Ammon's horn (tissue), 1 donor: ENCODE measurements around the gene KCNAB1.
"Not testable (repeated sequence)": the region's sequence is repeated elsewhere in the genome, so short reads cannot be mapped to it uniquely, and the experiment has no call there.

Source experiments
- DNase-seq: peaks from one replicate; pipeline ENCODE4 v3.0.0-alpha.2; 2016; ENCODE audit warnings: low spot score

The KCNAB1 gene

DNA sequence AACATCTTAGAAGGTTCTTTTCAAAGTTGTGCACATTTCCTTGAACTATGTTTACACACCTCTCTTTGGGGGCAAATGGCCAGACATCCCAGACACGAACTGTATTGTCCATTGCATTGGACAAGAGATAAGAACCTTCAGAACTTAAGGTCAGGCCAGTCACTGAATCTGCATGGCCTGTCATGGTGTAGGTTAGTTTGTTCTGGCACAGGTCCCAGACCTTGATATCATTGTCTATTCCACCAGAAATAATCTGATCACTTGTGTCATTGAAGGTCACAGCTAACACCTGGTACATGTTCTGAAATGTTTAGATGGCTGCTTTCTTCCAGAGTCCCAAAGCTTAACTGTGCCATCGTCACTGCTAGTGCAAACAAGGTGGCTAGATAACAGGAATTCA, 55.7 kb downstream of the KCNAB1 start:
- DNase-seq = no peak

DNA sequence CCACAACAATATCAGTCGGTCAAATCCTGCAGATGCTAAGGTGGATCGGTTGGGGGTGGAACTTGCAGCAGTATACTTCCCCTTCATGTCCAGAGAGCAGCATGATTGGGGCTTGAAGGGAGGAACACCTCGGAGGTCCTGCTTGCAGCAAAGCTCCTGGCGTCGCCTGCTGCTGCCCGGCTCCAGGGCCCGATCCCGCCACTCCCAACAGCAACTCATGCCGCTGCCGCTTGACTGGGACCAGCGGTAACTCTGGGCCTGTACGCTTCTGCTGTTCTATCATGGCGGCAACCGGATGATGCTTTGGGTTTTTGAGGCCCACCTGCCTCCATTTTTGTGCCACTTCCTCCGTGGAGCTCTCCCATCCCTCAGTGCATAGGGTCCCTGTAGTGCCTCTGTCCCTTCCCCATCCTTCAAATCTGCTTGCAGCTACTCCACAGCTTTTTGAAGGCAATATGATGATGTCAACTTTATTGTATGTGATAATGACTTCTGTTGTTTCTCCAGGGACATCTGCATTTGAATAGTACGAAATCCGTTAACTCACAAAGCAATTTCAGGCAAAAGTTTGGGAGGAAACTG, 56.3 kb downstream of the KCNAB1 start:
- DNase-seq = no peak

DNA sequence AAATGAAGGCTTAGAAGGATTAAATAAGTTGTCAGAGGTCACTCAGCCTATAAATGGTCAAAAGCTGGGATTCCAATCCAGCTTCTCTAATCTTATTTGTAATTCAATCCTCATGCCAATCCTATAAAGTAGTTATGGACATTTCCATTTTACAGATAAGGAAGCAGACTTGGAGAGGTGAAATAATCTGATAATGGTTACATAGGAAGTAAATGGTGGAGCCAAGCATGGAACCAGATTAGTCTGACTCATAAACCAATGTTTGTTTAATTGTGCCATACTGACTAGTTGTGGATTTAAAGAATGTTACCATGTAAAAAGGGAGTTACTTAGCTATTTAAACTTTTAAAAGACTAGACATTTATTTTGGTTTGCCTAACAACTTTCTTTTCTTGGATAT, 59.7 kb downstream of the KCNAB1 start:
- no peak for DNase-seq

DNA sequence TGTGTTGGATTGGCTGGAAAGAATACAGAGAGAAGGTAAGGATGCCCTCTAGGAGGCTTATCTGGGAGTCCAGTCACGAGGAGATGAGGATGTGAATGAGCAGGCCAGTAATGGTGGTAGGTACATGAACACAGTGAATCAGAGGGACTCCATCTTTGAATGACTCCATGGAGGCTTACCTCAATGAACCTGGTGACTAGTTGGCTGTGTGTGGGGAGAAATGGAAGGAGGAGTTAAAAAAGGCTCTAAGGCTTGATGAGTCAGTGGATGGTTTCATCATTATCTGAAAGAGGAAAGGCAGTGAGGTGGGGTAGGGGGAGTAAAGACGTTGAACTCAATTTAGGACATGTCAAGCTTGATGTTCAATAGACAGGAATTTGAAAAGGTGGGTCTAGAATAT, 61.1 kb downstream of the KCNAB1 start:
- no peak for DNase-seq

DNA sequence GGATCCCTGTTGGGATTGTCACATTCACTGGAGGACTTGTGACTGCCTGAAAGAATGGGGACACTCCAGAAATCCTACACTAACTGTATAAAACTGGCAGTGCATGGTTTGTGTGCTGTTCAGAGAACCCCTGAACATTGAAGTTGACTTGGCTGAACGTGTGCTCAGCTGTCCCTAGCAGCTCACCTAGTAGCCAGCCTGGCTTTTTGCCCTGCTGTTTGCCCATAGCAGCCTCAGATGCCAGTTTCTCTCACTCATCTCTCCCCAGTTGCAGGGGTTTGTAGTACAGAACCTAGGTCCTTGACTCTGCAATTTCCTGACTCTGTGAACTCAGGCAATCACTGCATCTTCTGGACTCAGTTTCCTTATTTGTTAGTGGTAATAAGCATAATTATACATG, 63.0 kb downstream of the KCNAB1 start:
- no peak for DNase-seq

DNA sequence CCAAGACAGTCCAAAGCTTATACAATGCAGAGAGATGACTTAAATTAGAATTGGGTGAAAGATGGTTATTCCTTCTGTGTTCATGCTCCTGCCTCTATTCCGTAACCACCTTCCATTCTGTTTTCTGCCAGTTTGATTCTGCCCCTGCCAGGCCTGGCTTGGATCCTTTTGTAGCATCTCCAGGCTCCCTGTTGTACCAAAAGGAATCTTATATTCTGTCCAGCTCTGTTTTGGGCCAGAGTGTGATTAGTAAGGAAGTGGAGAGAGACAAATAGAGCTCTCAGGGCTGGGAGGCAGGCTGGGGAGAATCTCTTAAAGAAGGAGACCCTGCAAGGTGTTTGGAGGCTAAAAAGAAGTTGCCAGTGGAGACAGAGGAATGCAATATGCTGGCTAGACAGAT, 63.8 kb downstream of the KCNAB1 start:
- DNase-seq = no peak

DNA sequence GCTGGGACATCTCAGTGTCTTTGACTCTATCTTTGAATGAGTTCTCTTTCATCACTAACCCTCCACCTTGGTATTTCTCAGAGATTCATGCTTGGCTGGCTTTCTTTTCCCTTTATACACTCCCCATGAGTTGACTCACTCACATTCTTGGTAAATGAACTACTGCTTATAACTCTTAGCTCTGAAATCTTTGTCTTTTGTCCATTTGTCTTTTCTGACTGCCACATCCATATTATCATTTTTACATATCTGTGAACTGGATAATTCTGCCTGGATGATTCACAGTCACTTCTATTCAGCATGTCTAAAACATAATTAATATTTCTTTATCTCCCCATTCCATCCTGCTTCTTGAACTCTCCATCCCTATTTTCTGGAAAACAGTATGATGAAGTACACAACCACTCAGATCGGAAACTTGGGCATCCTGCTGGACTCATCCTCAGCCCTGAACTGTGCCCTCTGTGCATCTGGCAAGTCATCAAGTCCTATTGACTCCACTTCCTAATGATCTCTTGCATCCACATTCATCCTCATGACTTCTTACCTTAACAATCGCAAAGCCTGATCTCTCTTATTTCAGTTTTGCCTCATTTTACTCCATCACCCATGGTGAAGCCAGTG, 66.9 kb downstream of the KCNAB1 start:
- DNase-seq = no peak

DNA sequence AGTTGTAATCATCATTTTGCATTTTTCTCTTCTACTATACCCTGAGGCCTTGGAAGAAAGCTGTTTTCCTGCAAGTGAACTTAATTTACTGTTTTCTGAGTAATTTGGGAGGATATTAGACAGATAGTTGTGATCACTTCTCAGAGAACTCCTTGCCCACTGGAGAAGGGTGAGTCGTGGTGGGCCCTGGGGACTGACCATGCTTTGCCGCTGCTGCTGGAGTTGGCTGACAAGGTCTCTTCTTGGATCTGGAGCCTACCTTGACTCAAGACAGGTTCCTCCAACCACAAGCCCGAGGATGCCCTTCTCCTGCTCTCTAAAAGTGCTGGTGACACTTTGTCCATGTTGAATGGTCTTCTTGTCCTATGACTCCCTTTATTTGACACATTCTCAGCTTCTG, 68.4 kb downstream of the KCNAB1 start:
- no peak for DNase-seq

DNA sequence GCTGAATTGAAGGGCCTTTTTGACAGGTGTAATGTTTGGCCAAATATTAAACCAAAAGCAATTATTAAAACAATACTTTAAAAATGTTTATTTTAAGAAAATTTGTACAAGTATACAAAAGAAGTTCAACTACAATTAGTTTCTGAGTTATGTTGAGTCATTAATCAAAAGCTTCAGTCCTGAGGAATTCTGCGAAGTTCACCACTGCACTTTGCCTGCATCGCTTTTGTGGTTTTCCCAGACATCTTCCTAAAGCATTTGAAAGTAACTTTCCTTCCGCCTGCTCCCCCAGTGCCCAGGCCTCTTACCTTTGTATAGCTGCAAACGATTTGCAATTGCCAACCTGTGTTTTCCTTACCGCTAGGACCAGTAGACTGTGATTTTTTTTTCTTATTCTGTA, 69.5 kb downstream of the KCNAB1 start:
- no peak for DNase-seq

DNA sequence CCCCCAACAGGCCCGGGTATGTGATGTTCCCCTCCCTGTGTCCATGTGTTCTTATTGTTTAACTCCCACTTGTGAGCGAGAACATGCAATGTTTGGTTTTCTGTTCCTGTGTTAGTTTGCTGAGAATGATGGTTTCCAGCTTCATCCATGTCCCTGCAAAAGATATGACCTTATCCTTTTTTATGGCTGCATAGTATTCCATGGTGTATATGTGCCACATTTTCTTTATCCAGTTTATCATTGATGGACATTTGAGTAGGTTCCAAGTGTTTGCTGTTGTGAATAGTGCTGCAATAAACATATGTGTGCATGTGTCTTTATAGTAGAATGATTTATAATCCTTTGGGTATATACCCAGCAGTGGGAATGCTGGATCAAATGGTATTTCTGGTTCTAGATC, 74.6 kb downstream of the KCNAB1 start:
- DNase-seq = not testable (repeated sequence)

DNA sequence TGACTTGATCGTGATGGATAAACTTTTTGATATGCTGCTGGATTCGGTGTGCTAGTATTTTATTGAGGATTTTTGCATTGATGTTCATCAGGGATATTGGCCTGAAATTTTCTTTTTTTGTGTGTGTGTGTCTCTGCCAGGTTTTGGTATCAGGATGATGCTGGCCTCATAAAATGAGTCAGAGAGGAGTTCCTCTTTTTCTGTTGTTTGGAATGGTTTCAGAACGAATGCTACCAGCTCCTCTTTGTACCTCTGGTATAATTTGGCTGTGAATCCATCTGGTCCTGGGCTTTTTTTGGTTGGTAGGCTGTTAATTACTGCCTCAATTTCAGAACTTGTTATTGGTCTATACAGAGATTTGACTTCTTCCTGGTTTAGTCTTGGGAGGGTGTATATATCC, 76.8 kb downstream of the KCNAB1 start:
- not testable (repeated sequence) for DNase-seq

DNA sequence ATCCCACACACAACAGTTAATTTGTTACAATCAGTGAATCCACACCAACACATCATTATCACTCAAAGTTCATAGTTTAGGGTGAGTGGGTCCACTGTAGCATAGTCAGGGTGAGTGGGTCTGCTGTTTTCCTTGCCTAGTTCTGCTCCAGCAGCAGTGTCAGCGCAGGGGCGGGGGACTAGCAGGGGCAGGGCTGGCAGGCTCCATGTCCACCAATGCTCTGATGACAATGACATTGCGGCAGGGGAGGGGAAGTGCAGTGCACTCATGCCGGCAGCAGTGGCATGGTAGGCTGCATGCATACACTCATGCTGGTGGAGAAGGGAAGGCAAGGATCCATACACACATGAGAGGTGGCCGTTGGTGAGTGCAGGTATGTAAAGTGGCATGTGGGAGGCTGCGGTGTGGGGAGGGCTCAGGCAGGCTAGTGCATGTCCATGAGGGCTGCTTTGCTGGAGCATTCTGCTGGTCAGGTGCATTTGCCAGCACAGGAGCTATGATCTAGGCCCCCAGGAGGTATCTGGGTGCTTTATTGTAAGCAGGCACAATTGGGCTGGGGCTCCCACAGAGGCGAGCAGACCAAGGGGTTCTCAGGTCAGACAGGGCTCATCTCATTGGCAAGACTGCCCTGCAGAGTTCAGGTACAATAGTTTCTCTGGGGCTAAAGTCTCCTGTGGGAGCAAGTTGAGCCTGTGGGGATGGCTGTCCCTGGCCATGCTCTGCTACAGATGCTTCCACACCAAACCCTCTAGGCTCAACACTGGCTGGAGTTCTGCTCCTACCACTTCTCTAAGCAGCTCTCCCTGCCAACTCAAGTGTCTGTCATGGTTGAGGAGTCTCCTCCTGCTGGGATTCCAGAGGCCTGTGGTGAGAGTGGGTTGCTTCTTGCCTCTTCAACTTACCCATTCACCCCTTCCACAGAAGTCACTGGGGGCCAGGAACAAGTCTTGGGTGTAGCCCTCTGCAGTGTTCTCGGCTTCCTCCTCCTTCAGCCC, 81.3 kb downstream of the KCNAB1 start:
- no peak for DNase-seq

DNA sequence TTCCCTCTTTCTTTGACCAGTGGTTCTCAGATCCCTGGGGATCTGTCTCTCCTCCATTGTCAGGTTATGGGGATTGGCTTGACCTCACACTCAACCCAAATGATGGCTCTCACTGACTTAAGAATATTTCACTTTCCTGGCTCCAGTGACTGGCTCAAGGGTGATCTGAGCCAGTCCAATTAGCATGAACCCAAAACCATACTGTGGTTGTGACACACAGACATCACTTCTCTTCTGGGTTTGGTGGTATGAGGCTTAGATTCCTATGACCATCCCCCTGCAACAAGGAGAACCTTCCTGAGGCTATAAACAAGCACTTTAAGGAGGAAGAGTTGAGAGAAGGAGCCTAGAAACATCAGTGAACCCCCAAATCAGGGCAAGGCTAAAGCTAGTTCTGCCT, 85.8 kb downstream of the KCNAB1 start:
- DNase-seq = no peak

DNA sequence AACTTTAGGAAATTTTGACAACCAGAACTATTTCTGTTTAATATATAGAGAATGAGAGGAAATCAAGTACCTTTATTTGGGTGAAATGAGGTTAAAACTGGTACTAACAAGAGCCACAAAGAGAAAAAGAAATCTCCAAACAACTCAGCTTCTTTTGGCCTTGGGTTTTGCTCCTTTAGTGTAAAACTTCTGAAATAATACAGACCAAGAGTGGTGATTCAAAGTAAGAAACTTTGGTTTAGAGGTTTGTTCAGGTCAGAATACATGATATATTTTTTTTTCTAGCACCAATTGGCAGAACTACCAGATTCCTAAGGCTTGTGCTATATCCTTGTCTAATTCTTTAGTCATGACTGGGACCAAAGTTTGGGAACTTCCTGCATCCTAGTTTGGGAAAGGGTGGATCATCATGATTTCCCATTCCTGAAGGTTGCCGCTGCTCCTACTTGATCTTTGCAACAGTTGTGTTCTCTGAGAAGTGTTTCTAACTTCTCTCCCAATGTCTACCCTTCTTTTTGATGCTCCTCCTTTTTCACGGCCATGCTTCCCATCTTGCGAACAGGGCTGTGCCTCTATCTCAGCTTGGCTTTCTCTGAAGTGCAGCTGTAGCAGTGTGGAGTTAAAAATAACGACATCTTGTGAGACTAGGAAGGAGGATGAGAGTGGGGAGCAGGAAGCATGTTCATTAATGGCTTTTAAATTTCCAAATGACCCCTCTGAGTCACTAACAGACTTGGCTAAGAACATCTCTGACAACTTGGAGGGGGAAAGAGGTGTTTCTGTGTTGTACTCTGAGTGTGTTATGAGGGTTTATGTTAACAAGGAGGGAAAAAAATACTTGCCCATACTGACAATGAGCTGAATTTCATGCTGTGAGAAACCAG, 87.7 kb downstream of the KCNAB1 start:
- no peak for DNase-seq

DNA sequence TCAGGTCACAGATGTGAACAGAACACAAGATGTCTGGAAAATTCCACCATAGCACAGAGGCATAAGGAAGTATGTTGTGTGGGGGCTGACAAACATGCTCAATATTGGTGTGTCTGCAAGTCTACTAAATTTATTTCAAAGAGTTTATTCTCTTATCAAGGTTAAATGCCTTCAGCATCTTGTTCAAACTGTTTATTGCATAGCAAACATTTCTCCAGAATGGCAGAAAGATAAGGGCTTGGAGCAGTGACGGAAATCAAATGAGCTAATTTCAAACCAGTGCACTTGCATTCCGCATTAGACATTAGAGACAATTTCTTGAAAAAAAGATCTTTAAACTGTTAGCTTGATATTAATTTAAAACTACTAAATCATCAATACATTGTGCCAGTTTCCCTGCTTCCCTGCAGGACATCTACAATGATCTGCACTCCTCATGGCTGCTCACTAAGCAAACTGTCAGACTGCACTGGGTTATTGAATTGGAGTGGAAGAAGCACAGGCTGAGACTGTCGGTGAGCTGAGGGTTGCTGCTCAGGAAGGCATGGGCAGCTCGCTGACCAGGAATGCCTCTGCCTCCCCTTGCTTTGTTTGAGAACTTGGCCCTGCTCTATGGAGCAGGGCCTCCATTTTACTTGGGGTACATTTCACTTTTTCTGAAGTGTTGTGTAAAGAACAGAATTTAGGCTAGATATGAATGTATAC, 89.4 kb downstream of the KCNAB1 start:
- no peak for DNase-seq

DNA sequence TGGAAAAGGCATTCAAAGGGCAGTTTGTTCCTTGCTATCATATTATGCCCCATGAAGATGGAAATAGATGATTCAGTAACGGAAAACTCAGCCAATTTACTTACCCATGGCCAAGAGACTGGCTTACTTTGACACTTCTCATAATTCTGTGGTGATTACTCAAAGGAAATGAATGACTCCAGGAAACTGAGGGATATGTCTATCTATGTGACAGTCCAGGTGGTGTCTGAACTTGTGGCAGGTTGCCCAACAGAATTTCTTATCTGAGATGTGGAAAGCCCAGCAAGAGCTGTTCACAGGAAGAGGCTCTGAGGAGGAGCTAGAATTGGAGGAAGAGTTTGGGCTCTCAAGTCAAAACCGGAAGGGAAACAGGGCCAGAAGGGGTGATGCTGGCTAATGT, 91.2 kb downstream of the KCNAB1 start:
- DNase-seq = no peak

DNA sequence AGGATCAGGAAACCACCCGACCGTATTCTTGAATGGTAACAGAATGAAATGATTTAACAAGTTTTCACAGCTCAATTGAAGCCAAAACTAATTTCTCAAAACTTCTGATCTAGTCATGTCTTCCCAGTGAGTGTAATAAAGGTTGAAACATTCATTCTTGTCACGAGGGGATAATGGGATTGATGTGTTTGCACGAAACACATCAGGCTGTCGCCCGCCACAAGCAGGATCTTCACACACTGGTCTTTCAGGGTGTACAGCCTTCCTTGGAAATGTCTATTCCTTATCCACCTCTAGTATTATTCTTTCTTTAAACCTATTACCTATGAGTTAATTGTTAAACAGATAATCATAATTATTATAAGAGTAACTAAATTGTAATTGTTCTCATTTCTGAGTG, 94.3 kb downstream of the KCNAB1 start:
- no peak for DNase-seq

DNA sequence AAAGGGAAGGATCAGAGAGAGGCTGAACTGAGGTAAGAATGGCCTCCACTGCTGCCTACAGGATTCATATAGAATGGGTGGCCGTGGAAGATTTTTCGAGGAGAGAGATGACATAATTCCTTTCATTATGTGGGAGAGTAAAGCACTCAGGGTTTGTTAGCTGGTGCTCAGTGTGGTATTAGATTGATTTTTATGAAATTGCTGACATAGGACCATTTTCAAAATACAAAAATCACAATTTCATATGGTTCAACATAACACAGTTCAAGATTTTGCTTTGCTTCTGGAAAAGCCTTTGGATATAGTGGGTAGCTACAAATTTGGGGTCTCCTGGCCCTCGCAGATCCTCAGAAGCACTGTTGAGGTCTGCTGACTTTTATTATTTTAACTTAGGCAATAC, 95.4 kb downstream of the KCNAB1 start:
- DNase-seq = no peak

DNA sequence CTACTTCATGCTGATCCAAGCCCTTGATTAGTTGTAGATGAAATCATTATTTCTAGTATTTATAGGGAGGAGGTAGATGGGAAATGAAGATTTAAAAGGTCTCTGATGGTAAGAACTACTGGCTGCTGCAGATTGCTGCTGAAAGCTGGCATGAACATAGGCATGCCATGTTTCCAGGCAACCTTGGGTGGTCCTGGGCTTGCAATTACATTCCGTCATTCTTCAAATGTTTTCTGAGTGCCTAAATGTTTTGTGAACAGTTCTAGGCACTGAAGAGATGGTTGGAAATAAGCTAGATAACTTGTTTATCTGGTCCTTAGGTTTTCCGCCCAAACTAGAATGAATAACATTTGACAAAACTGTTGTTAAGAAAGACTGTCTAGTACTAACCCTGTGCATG, 95.8 kb downstream of the KCNAB1 start:
- DNase-seq = no peak

DNA sequence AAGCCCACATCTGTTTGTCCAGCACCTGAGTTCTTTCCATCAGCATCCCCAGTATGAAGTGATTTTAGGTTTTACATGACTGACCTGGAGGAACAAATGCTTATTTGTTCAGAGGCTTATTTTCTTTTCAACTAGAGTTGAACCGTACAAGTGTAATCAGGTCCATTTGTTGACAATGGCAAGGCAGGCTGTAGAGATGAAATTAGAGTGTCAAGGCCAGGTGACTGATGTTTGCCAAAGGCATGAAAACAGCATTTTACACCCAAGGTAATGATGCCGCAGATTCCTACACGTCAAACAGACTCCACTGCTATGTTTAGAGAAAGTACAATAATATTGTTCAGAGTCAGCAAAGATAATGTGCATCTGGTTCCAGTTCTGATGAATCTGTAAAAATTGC, 96.5 kb downstream of the KCNAB1 start:
- no peak for DNase-seq

DNA sequence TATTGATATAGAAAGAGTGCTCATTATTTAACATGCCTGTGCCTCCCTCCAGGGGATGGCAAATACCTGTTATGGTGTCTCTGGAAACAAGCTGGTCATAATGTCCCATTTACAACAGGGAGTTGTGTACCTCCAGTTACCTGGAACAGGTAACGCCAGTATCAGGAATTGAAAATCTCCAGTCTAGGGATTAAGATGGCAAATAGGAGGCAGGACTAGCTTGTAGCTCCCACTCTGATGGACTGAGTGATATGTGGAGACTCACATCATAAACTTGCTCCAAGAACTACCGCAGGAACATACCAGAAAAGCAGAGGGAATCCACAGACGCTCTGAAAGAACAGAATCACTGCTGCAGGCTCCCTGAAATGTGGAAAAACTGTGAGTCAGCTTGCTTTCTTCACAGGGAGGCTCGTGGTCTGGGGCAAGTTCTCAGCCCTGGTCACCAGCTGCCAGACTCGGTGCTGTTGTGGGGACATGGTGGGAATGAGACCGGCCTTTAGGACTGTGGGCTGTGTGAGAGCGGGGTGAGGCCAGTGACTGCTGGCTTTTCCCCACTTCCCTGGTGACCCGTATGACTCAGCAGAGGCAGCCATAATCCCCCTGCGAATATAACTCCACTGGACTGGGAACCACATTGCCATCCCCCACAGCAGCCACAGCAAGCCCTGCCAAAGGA, 97.4 kb downstream of the KCNAB1 start:
- DNase-seq = no peak
